Raji (cell line): ENCODE results near the gene MAL.

ENCODE experiments used
- POLR2A ChIP-seq: IDR thresholded peaks from 2 replicates; pipeline ENCODE4 v1.6.1; 2011; ENCODE audit warnings: low read depth, low read length, control low read depth; ENCODE audit not compliant: insufficient read depth

MAL gene

GRCh38 chr2:95044601-95045000 lies 19.1 kb downstream of the MAL start:
- TF ChIP-seq POLR2A = no peak

GRCh38 chr2:95046371-95047112 lies 21.0 kb downstream of the MAL start:
- no peak for TF ChIP-seq POLR2A

GRCh38 chr2:95047629-95048510 lies 22.4 kb downstream of the MAL start:
- no peak for TF ChIP-seq POLR2A

- no peak for TF ChIP-seq POLR2A
Observed at GRCh38 chr2:95048825-95049682, 23.5 kb downstream of the MAL start.

GRCh38 chr2:95049683-95049955 lies 24.1 kb downstream of the MAL start:
- TF ChIP-seq POLR2A = no peak

- no peak for TF ChIP-seq POLR2A
Observed at GRCh38 chr2:95049961-95050360, 24.5 kb downstream of the MAL start.

GRCh38 chr2:95050385-95051300 lies 25.1 kb downstream of the MAL start:
- no peak for TF ChIP-seq POLR2A

GRCh38 chr2:95051626-95052025 lies 26.1 kb downstream of the MAL start:
- no peak for TF ChIP-seq POLR2A

GRCh38 chr2:95052307-95052706 lies 26.8 kb downstream of the MAL start:
- TF ChIP-seq POLR2A = no peak

- TF ChIP-seq POLR2A = no peak
Observed at GRCh38 chr2:95052804-95053479, 27.4 kb downstream of the MAL start.

GRCh38 chr2:95053543-95053942 lies 28.0 kb downstream of the MAL start:
- TF ChIP-seq POLR2A = no peak

- no peak for TF ChIP-seq POLR2A
Observed at GRCh38 chr2:95054016-95054415, 28.5 kb downstream of the MAL start.

- TF ChIP-seq POLR2A = no peak
Observed at GRCh38 chr2:95055262-95055661, 29.8 kb downstream of the MAL start.

- no peak for TF ChIP-seq POLR2A
Observed at GRCh38 chr2:95056044-95056443, 30.5 kb downstream of the MAL start.
